HG02642 (cell line): Measurements from ENCODE around the gene CYP4A22.
"Not testable (repeated sequence)": the region's sequence is repeated elsewhere in the genome, so short reads cannot be mapped to it uniquely, and the experiment has no call there.

Experiments used
- ATAC-seq: cut with Tn5 transposase; IDR thresholded peaks from one replicate; pipeline ENCODE4 v1.9.1; 2021; ENCODE audit warnings: mild to moderate bottlenecking; ENCODE audit not compliant: unreplicated experiment, poor library complexity

Gene CYP4A22

GRCh38 chr1:47184090-47184821 lies 47.0 kb downstream of the CYP4A22 start:
- ATAC-seq, result no peak

- no peak for ATAC-seq
Observed at GRCh38 chr1:47184822-47185677, 47.8 kb downstream of the CYP4A22 start.

GRCh38 chr1:47186267-47187185 lies 49.3 kb downstream of the CYP4A22 start:
- no peak for ATAC-seq

- no peak for ATAC-seq
Observed at GRCh38 chr1:47187231-47187925, 50.1 kb downstream of the CYP4A22 start.

GRCh38 chr1:47187926-47188250 lies 50.6 kb downstream of the CYP4A22 start:
- ATAC-seq, result no peak

- no peak for ATAC-seq
Observed at GRCh38 chr1:47188791-47189785, 51.8 kb downstream of the CYP4A22 start.

GRCh38 chr1:47189844-47190508 lies 52.7 kb downstream of the CYP4A22 start, which contains the start of gene PDZK1IP1:
Gene PDZK1IP1, minus strand, starts transcription at chr1:47190036. Its CDS starts 104 bp downstream, at chr1:47189932.
- ATAC-seq, result no peak

- ATAC-seq, result no peak
Observed at GRCh38 chr1:47190509-47190855, 53.2 kb downstream of the CYP4A22 start.

- ATAC-seq, result no peak
Observed at GRCh38 chr1:47190857-47191256, 53.6 kb downstream of the CYP4A22 start.

- ATAC-seq, result no peak
Observed at GRCh38 chr1:47191940-47192457, 54.8 kb downstream of the CYP4A22 start.

- peak; percentile 69 for ATAC-seq
Observed at GRCh38 chr1:47192458-47193384, 55.5 kb downstream of the CYP4A22 start.

- ATAC-seq, result not testable (repeated sequence)
Observed at GRCh38 chr1:47193496-47193895, 56.3 kb downstream of the CYP4A22 start.

GRCh38 chr1:47194311-47194710 lies 57.1 kb downstream of the CYP4A22 start:
- ATAC-seq, result no peak

- ATAC-seq, result not testable (repeated sequence)
Observed at GRCh38 chr1:47195981-47196380, 58.7 kb downstream of the CYP4A22 start.

GRCh38 chr1:47196622-47197021 lies 59.4 kb downstream of the CYP4A22 start:
- no peak for ATAC-seq

GRCh38 chr1:47198214-47198613 lies 61.0 kb downstream of the CYP4A22 start:
- ATAC-seq, result no peak
